Smooth muscle cell (in vitro differentiated cells): ENCODE data around the gene CEP85. TPM values are rescaled to one million over a fixed set of nuclear protein-coding genes. Genes with fewer than 3 reads are reported as not detected.

Experiments used
- DNase-seq: peaks from one replicate; lab custom pipeline; 2025; ENCODE audit not compliant: unreplicated experiment; lab: John Stamatoyannopoulos, UW
- H2AFZ ChIP-seq: fragments of 200-600 bp; sonication (generic); 2 replicates; pipeline ENCODE4 v1.6.0; 2016; ENCODE audit warnings: antibody characterized with exemption, low read depth, mild to moderate bottlenecking
- H3F3A ChIP-seq: fragments of 200-600 bp; sonication (generic); 2 replicates; pipeline ENCODE4 v1.6.0; 2017; ENCODE audit warnings: antibody characterized with exemption, low read depth
- H3K27ac ChIP-seq: fragments of 200-600 bp; sonication (generic); 2 replicates; pipeline ENCODE4 v1.5.1; 2016; ENCODE audit warnings: low read depth, mild to moderate bottlenecking
- H3K27me3 ChIP-seq: fragments of 200-600 bp; sonication (generic); 2 replicates; pipeline ENCODE4 v1.6.1; 2016; ENCODE audit warnings: low read depth, mild to moderate bottlenecking
- H3K36me3 ChIP-seq: fragments of 200-600 bp; sonication (generic); 2 replicates; pipeline ENCODE4 v1.5.1; 2016; ENCODE audit warnings: low read depth
- H3K4me1 ChIP-seq: fragments of 200-600 bp; sonication (generic); 2 replicates; pipeline ENCODE4 v1.5.1; 2016; ENCODE audit warnings: low read depth
- H3K4me2 ChIP-seq: fragments of 200-600 bp; sonication (generic); 2 replicates; pipeline ENCODE4 v1.6.0; 2016; ENCODE audit warnings: mild to moderate bottlenecking
- H3K4me3 ChIP-seq: fragments of 200-600 bp; sonication (generic); 2 replicates; pipeline ENCODE4 v1.5.1; 2016; ENCODE audit warnings: mild to moderate bottlenecking
- H3K79me2 ChIP-seq: fragments of 200-600 bp; sonication (generic); 2 replicates; pipeline ENCODE4 v1.6.0; 2016; ENCODE audit warnings: low read depth, mild to moderate bottlenecking
- H3K9ac ChIP-seq: fragments of 200-600 bp; sonication (generic); 2 replicates; pipeline ENCODE4 v1.6.0; 2016; ENCODE audit warnings: low read depth
- H3K9me3 ChIP-seq: fragments of 200-600 bp; sonication (generic); replicated peaks from 2 replicates; pipeline ENCODE4 v1.5.1; 2016; ENCODE audit warnings: low read depth
- H4K20me1 ChIP-seq: fragments of 200-600 bp; sonication (generic); 2 replicates; pipeline ENCODE4 v1.6.0; 2016; ENCODE audit warnings: low read depth
- CTCF ChIP-seq: fragments of 200-600 bp; sonication (generic); IDR thresholded peaks from 2 replicates; pipeline ENCODE4 v1.5.1; 2017; ENCODE audit warnings: borderline replicate concordance, mild to moderate bottlenecking, antibody characterized with exemption; ENCODE audit not compliant: insufficient read depth, poor library complexity, severe bottlenecking
- WGBS: methylation state at CpG from one replicate; pipeline ENCODE4 v1.1.7; 2016; ENCODE audit warnings: low lambda C conversion rate; 5-methylcytosine and 5-hydroxymethylcytosine counted together
- polyA plus RNA-seq: library from polyadenylated mRNA; unstranded; fragments of >200 nt; fragmentation: Nextera tagmentation; extraction: Ambion mirVana; gene quantifications from 2 replicates; pipeline ENCODE4 v1.2.1, GENCODE V29; 2016
- total RNA-seq: library from RNA; depleted of rRNA; stranded (reverse); fragments of >200 nt; gene quantifications from 2 replicates; pipeline ENCODE4 v1.2.3, GENCODE V29; 2014

The CEP85 gene
- total and polyA plus RNA-seq, 2 experiments from 2014 or later = 6.0 to 8.0 TPM

GRCh38 chr1:26320896-26321295, 86.9 kb downstream of the CEP85 start:
- no peak for TF ChIP-seq CTCF
- no peak for DNase-seq
- Histone ChIP-seq H3K27ac (no peak overlapping the region), H3F3A (no peaks in the 10 kb centered on the region), H3K27me3 (no peaks in the 10 kb centered on the region), H3K4me2 (no peak overlapping the region), H3K79me2 (no peaks in the 10 kb centered on the region), H4K20me1 (no peaks in the 10 kb centered on the region), H3K9ac (no peak overlapping the region), H3K9me3 (no peaks in the 10 kb centered on the region), H3K4me1 (peaks cover 6% of the 10 kb centered on the region), H2AFZ (no peak overlapping the region), H3K4me3 (no peak overlapping the region), H3K36me3 (no peaks in the 10 kb centered on the region)
- WGBS = 84% methylated on average over 2 of the region's 2 CpGs

- H2AFZ ChIP-seq = no peak overlapping the region
- H3K9ac ChIP-seq = no peak overlapping the region
- H3K27ac ChIP-seq = no peak overlapping the region
- no peaks in the 10 kb centered on the region for H3K27me3 ChIP-seq
- H3K36me3 ChIP-seq = no peaks in the 10 kb centered on the region
- DNase-seq = peak; percentile 83
- no peak overlapping the region for H3K4me2 ChIP-seq
- H3K4me1 ChIP-seq = peaks cover 6% of the 10 kb centered on the region
- H3F3A ChIP-seq = no peaks in the 10 kb centered on the region
- 37% methylated on average over 16 of the region's 16 CpGs for WGBS
- H3K79me2 ChIP-seq = no peaks in the 10 kb centered on the region
- H3K4me3 ChIP-seq = no peak overlapping the region
- no peaks in the 10 kb centered on the region for H4K20me1 ChIP-seq
- TF ChIP-seq CTCF = peak; percentile 84
- H3K9me3 ChIP-seq = no peaks in the 10 kb centered on the region
These were observed 87.5 kb downstream of the CEP85 start for GRCh38 chr1:26321315-26322041.

- no peaks in the 10 kb centered on the region for H3K9me3 ChIP-seq
- peaks cover 6% of the 10 kb centered on the region for H3K4me1 ChIP-seq
- H3K27me3 ChIP-seq = no peaks in the 10 kb centered on the region
- no peak for DNase-seq
- no peaks in the 10 kb centered on the region for H3K79me2 ChIP-seq
- H3K9ac ChIP-seq = no peak overlapping the region
- no peak overlapping the region for H3K27ac ChIP-seq
- H3K4me2 ChIP-seq = no peak overlapping the region
- no peak overlapping the region for H3K4me3 ChIP-seq
- no peak for TF ChIP-seq CTCF
- H4K20me1 ChIP-seq = no peaks in the 10 kb centered on the region
- no peaks in the 10 kb centered on the region for H3K36me3 ChIP-seq
- no peaks in the 10 kb centered on the region for H3F3A ChIP-seq
- 88% methylated on average over 10 of the region's 10 CpGs for WGBS
- no peak overlapping the region for H2AFZ ChIP-seq
These were observed 88.0 kb downstream of the CEP85 start for GRCh38 chr1:26322042-26322331.

- H3K4me3 ChIP-seq = no peak overlapping the region
- DNase-seq = no peak
- no peaks in the 10 kb centered on the region for H3K79me2 ChIP-seq
- H3K36me3 ChIP-seq = no peaks in the 10 kb centered on the region
- H3K4me1 ChIP-seq = no peaks in the 10 kb centered on the region
- no peak overlapping the region for H3K4me2 ChIP-seq
- H3F3A ChIP-seq = no peaks in the 10 kb centered on the region
- no peak overlapping the region for H3K27ac ChIP-seq
- no peak overlapping the region for H3K9ac ChIP-seq
- H4K20me1 ChIP-seq = no peaks in the 10 kb centered on the region
- no peaks in the 10 kb centered on the region for H3K9me3 ChIP-seq
- no peak for TF ChIP-seq CTCF
- no peak overlapping the region for H2AFZ ChIP-seq
- H3K27me3 ChIP-seq = no peaks in the 10 kb centered on the region
- WGBS = 99% methylated on average over 2 of the region's 2 CpGs
These were observed 89.4 kb downstream of the CEP85 start for GRCh38 chr1:26323382-26323781.
